Measurements from ENCODE around the gene UBE3C. TPM values are rescaled to one million over a fixed set of nuclear protein-coding genes. Genes with fewer than 3 reads are reported as not detected.

UBE3C gene
- total and polyA plus RNA-seq, 2 of the 13 experiments (the other 11 are each of a cell fraction or from before 2014, with no cell fraction given) = 27.0 to 48.2 TPM

DNA sequence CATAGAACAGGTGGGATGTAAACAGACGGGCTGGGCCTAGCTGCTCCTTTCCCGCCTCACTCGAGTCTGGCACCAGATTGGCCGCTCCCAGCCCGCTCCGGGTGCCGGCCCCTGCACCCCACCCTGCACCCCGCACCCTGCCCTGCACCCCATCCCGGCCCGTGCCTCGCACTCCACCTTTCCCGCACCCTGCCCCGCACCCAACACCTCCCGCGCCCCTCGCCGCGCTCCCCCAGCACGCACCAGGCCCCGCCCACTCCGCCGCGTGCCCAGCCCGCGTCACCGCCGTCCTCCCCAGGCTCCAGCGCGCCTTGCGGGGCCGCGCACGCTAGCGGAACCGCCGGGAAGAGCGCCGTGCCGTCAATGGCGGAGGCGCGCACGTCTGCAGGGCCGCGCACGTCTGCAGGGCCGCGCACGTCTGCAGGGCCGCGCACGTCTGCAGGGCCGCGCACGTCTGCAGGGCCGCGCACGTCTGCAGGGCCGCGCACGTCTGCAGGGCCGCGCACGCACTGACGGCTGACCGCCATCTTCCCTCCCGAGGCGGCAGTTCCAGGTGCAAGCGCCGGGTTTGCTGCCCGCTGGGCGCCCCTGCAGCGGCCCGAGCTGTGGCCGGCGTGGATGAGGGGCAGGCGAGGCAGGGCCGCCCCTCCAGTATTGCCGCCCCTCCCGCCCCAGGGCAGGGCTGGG is at the start of gene UBE3C (continued):
- TF ChIP-seq TOE1 (CRISPR knock-in tag; IDR thresholded peaks at IDR 0.05) (no peak; the same call in 1 of the 2 replicates), SSRP1 (CRISPR knock-in tag; IDR thresholded peaks at IDR 0.05) (no peak), TCF12 (IDR thresholded peaks at IDR 0.05) (no peak), TCF12 (CRISPR knock-in tag; IDR thresholded peaks at IDR 0.05) (peak; percentile 43; the same call in 1 of the 2 replicates), ZNF205 (CRISPR knock-in tag; IDR thresholded peaks at IDR 0.05) (no peak), ZSCAN20 (CRISPR knock-in tag; IDR thresholded peaks at IDR 0.05; ENCODE audit: borderline replicate concordance) (peak; percentile 54; the same call in 1 of the 2 replicates), ZNF788 (CRISPR knock-in tag; IDR thresholded peaks at IDR 0.05; ENCODE audit: borderline replicate concordance) (peak; percentile 44), ZBTB42 (CRISPR knock-in tag; IDR thresholded peaks at IDR 0.05) (no peak), ZNF652 (CRISPR knock-in tag; IDR thresholded peaks at IDR 0.05; ENCODE audit: borderline replicate concordance, low read depth) (no peak), PHF20 (CRISPR knock-in tag; IDR thresholded peaks at IDR 0.05) (peak; percentile 71), DMAP1 (CRISPR knock-in tag; IDR thresholded peaks at IDR 0.05) (peak; percentile 13; the same call in 1 of the 2 replicates), XBP1 (CRISPR knock-in tag; IDR thresholded peaks at IDR 0.05) (no peak), ZNF747 (CRISPR knock-in tag; IDR thresholded peaks at IDR 0.05; ENCODE audit: borderline replicate concordance) (no peak), HCFC1 (IDR thresholded peaks at IDR 0.05; ENCODE audit: low read depth, low read length) (0 out of 2 replicates have a peak, but pooled peaks have one; percentile 29), ZNF543 (CRISPR knock-in tag; IDR thresholded peaks at IDR 0.05) (no peak), IKZF1 (IDR thresholded peaks at IDR 0.05) (no peak), ARNTL (CRISPR knock-in tag; IDR thresholded peaks at IDR 0.05) (no peak), ZBTB4 (CRISPR knock-in tag; IDR thresholded peaks at IDR 0.05; ENCODE audit: borderline replicate concordance) (no peak), XRCC5 (optimal IDR thresholded peaks at IDR 0.05; ENCODE audit: low read length) (peak; percentile 43), ZNF251 (CRISPR knock-in tag; IDR thresholded peaks at IDR 0.05) (no peak), ZNF766 (CRISPR knock-in tag; IDR thresholded peaks at IDR 0.05; ENCODE audit: borderline replicate concordance) (no peak), ZNF343 (CRISPR knock-in tag; IDR thresholded peaks at IDR 0.05) (no peak), NFIC (IDR thresholded peaks at IDR 0.05; ENCODE audit: low read length) (no peak), ATF4 (CRISPR knock-in tag; IDR thresholded peaks at IDR 0.05) (peak in 1 of 2 experiments; percentile 45; a peak in 1 of 4 replicates), KAT7 (CRISPR knock-in tag; IDR thresholded peaks at IDR 0.05; ENCODE audit: borderline replicate concordance) (no peak), ATF5 (CRISPR knock-in tag; IDR thresholded peaks at IDR 0.05; ENCODE audit: low read depth) (no peak), SOX5 (CRISPR knock-in tag; IDR thresholded peaks at IDR 0.05; ENCODE audit: borderline replicate concordance) (no peak)
- TF ChIP-seq, protein P1, sequence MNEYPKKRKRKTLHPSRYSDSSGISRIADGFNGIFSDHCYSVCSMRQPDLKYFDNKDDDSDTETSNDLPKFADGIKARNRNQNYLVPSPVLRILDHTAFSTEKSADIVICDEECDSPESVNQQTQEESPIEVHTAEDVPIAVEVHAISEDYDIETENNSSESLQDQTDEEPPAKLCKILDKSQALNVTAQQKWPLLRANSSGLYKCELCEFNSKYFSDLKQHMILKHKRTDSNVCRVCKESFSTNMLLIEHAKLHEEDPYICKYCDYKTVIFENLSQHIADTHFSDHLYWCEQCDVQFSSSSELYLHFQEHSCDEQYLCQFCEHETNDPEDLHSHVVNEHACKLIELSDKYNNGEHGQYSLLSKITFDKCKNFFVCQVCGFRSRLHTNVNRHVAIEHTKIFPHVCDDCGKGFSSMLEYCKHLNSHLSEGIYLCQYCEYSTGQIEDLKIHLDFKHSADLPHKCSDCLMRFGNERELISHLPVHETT (CRISPR knock-in tag; conservative IDR thresholded peaks at IDR 0.05) = no peak

Data from HepG2 (cell line).